H1 (cell line): ENCODE data around the gene HADHA. TPM values are rescaled to one million over a fixed set of nuclear protein-coding genes. Genes with fewer than 3 reads are reported as not detected.

ENCODE experiments used
- CTBP2 ChIP-seq: IDR thresholded peaks from 2 replicates; pipeline ENCODE4 v1.7.0; 2011; ENCODE audit warnings: borderline replicate concordance, mild to moderate bottlenecking, moderate library complexity, mixed read lengths, low read length; ENCODE audit not compliant: insufficient read depth, insufficient read length
- USF2 ChIP-seq: IDR thresholded peaks from 2 replicates; pipeline ENCODE4 v1.6.1; 2011; ENCODE audit warnings: low read length, improper control_type of control experiment
- polyA plus RNA-seq, 7 experiments: library from polyadenylated mRNA; depleted of rRNA in 3 of 7; stranded (reverse) in 5 of 7; unstranded in 2 of 7; fragments of >200 nt in 5 of 7; fragments of 200-250 nt in 2 of 7; gene quantifications; 1 replicate in 5 of 7; 2 replicates in 1 of 7; 4 replicates in 1 of 7; pipeline versions ENCODE4 v1.2.1 to v1.2.3, GENCODE V29; 2011 to 2013; ENCODE audit warnings: missing spikeins in 2 of 7, mixed read lengths in 2 of 7
- total RNA-seq: library from RNA; stranded (reverse); fragmentation: NEBNext Ultra II Directional; extraction: Animal tissue kit (Norgen Biotek cat#: 25700); gene quantifications from 2 replicates; pipeline ENCODE4 v1.2.1, GENCODE V29; 2021

The HADHA gene
- total and polyA plus RNA-seq, 2 of the 8 experiments (the other 6 are each of a cell fraction or from before 2014, with no cell fraction given): 64.6 to 131 TPM

DNA sequence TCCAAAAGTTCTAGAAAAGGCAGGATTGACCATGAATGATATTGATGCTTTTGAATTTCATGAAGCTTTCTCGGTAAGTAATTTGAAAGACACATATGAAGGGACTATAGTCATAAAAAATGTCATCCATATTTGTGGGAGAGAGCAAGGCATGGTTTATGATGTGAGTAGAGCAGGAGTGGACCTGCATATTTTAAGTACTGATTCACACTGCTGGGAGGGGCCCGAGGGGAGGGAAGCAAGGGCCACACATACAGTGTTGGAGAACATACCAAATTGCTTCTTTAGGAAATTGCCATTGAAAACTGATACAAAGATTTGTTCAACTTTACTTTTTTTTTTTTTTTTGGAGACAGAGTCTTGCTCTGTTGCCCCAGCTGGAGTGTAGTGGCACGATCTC, 39.7 kb upstream of the HADHA start (continued):
- TF ChIP-seq USF2 (no peak), CTBP2 (no peak)
